Colonic mucosa (tissue), 4 donors: Measurements from ENCODE around the gene DCLK1. TPM values are rescaled to one million over a fixed set of nuclear protein-coding genes. Genes with fewer than 3 reads are reported as not detected.

Source experiments
- DNase-seq: peaks from one replicate; pipeline ENCODE4 v3.0.0-alpha.2; 2020
- H3K27ac ChIP-seq: fragments of 200-600 bp; one replicate; pipeline ENCODE4 v1.8.0; 2021
- H3K27me3 ChIP-seq: fragments of 200-600 bp; one replicate; pipeline ENCODE4 v1.8.0; 2021
- H3K36me3 ChIP-seq: fragments of 200-600 bp; one replicate; pipeline ENCODE4 v1.8.0; 2021
- H3K4me1 ChIP-seq: fragments of 200-600 bp; one replicate; pipeline ENCODE4 v1.8.0; 2021; ENCODE audit warnings: mild to moderate bottlenecking
- H3K4me3 ChIP-seq: fragments of 200-600 bp; one replicate; pipeline ENCODE4 v1.8.0; 2021
- H3K9ac ChIP-seq, 2 donors: one replicate each; pipeline ENCODE4 v1.7.0; 2013; ENCODE audit warnings: control low read depth in 2 of 2, low read depth in 2 of 2, low read length in 2 of 2
- H3K9me3 ChIP-seq: fragments of 200-600 bp; one replicate; pipeline ENCODE4 v1.8.0; 2021
- CTCF ChIP-seq: fragments of 200-600 bp; IDR thresholded peaks from one replicate; pipeline ENCODE4 v1.8.0; 2022; ENCODE audit warnings: antibody characterized with exemption, mild to moderate bottlenecking
- intact Hi-C: fragments of 100-400 bp; cut with DNase I; formaldehyde crosslinking; loops from one replicate; pipeline ENCODE4 v1.14.1; 2022
- total RNA-seq, 2 donors: library from RNA; stranded (reverse); fragmentation: NEBNext Ultra II Directional in 1 of 2; extraction: Animal tissue kit (Norgen Biotek cat#: 25700) in 1 of 2; gene quantifications; one replicate each; pipeline ENCODE4 v1.2.1, GENCODE V29; 2021
- donor health status: healthy.
- donor health status: DM: no; HTN: no; CAD: no.
- donor health status: DM: no; HTN: no; CAD: no.

Gene DCLK1
- total RNA-seq, 2 donors from 2014 or later: 1.5 to 5.0 TPM

- Histone ChIP-seq H3K9ac (no peak overlapping the region), H3K4me3 (no peak overlapping the region), H3K9me3 (no peaks in the 10 kb centered on the region), H3K27ac (no peak overlapping the region), H3K4me1 (no peaks in the 10 kb centered on the region), H3K36me3 (no peaks in the 10 kb centered on the region), H3K27me3 (no peaks in the 10 kb centered on the region)
- no peak for DNase-seq
- no peak for TF ChIP-seq CTCF
- intact Hi-C loops: no loop called here
These were observed 70.1 kb downstream of the DCLK1 start for GRCh38 chr13:36061054-36061453.

- Histone ChIP-seq H3K27me3 (no peaks in the 10 kb centered on the region), H3K9ac (no peak overlapping the region), H3K27ac (no peak overlapping the region), H3K9me3 (no peaks in the 10 kb centered on the region), H3K4me1 (no peaks in the 10 kb centered on the region), H3K36me3 (no peaks in the 10 kb centered on the region), H3K4me3 (no peak overlapping the region)
- intact Hi-C loops: no loop called here
- no peak for DNase-seq
- TF ChIP-seq CTCF: no peak
These were observed 71.9 kb downstream of the DCLK1 start for GRCh38 chr13:36059321-36059720.

GRCh38 chr13:36058116-36058515 lies 73.1 kb downstream of the DCLK1 start:
- H3K36me3 ChIP-seq: no peaks in the 10 kb centered on the region
- intact Hi-C loops: no loop called here
- no peak overlapping the region for H3K27ac ChIP-seq
- H3K9ac ChIP-seq: no peak overlapping the region
- no peaks in the 10 kb centered on the region for H3K27me3 ChIP-seq
- no peaks in the 10 kb centered on the region for H3K9me3 ChIP-seq
- no peak for DNase-seq
- H3K4me3 ChIP-seq: no peak overlapping the region
- TF ChIP-seq CTCF: no peak
- no peaks in the 10 kb centered on the region for H3K4me1 ChIP-seq

GRCh38 chr13:36057547-36057946 lies 73.6 kb downstream of the DCLK1 start:
- no peak for DNase-seq
- H3K4me1 ChIP-seq: no peaks in the 10 kb centered on the region
- H3K9ac ChIP-seq: no peak overlapping the region
- H3K36me3 ChIP-seq: no peaks in the 10 kb centered on the region
- no peak overlapping the region for H3K4me3 ChIP-seq
- no peaks in the 10 kb centered on the region for H3K9me3 ChIP-seq
- no peak overlapping the region for H3K27ac ChIP-seq
- TF ChIP-seq CTCF: no peak
- no peaks in the 10 kb centered on the region for H3K27me3 ChIP-seq
- intact Hi-C loops: no loop called here

- no peak overlapping the region for H3K9ac ChIP-seq
- DNase-seq: no peak
- H3K27ac ChIP-seq: no peak overlapping the region
- intact Hi-C loops: no loop called here
- no peaks in the 10 kb centered on the region for H3K36me3 ChIP-seq
- no peak for TF ChIP-seq CTCF
- H3K27me3 ChIP-seq: no peaks in the 10 kb centered on the region
- H3K4me3 ChIP-seq: no peak overlapping the region
- no peaks in the 10 kb centered on the region for H3K9me3 ChIP-seq
- H3K4me1 ChIP-seq: no peaks in the 10 kb centered on the region
These were observed 74.1 kb downstream of the DCLK1 start for GRCh38 chr13:36057041-36057440.

- intact Hi-C loops: no loop called here
- Histone ChIP-seq H3K4me1 (no peaks in the 10 kb centered on the region), H3K27ac (no peak overlapping the region), H3K9ac (no peak overlapping the region), H3K36me3 (no peaks in the 10 kb centered on the region), H3K4me3 (no peak overlapping the region), H3K9me3 (no peaks in the 10 kb centered on the region), H3K27me3 (no peaks in the 10 kb centered on the region)
- no peak for TF ChIP-seq CTCF
- DNase-seq: no peak
These were observed 75.8 kb downstream of the DCLK1 start for GRCh38 chr13:36055366-36055765.
